Brain microvascular endothelial cell (primary cell): ENCODE data around the gene FGF1.

Experiments used
- DNase-seq: peaks from one replicate; pipeline ENCODE4 v3.0.0-alpha.2; 2020
- H3K27ac ChIP-seq: fragments of 250-450 bp; sonication (Bioruptor Pico); 2 replicates; pipeline ENCODE4 v1.5.1; 2020; ENCODE audit warnings: mild to moderate bottlenecking, moderate library complexity
- H3K27me3 ChIP-seq: fragments of 250-450 bp; sonication (Bioruptor Pico); replicated peaks from 2 replicates; pipeline ENCODE4 v1.5.1; 2020; ENCODE audit warnings: mild to moderate bottlenecking
- H3K36me3 ChIP-seq: fragments of 250-450 bp; sonication (Bioruptor Pico); replicated peaks from 2 replicates; pipeline ENCODE4 v1.5.1; 2020; ENCODE audit warnings: mild to moderate bottlenecking
- H3K4me3 ChIP-seq: 2 replicates; pipeline ENCODE4 v1.5.1; 2011; ENCODE audit warnings: low read depth, mild to moderate bottlenecking, control low read depth, low read length, moderate library complexity
- in situ Hi-C: cut with HindIII; loops from 2 replicates; pipeline ENCODE4 v1.10.0; 2017; ENCODE audit warnings: low sequenced_read_pairs, low pct_ligation_motif_present
- TF ChIP-seq, protein P1 (sequence below): IDR thresholded peaks from 2 replicates; pipeline ENCODE4 v1.5.1; 2011; ENCODE audit warnings: low read depth, mild to moderate bottlenecking, moderate library complexity, low read length, control low read depth, inconsistent platforms; ENCODE audit errors: missing control alignments

Gene FGF1

DNA sequence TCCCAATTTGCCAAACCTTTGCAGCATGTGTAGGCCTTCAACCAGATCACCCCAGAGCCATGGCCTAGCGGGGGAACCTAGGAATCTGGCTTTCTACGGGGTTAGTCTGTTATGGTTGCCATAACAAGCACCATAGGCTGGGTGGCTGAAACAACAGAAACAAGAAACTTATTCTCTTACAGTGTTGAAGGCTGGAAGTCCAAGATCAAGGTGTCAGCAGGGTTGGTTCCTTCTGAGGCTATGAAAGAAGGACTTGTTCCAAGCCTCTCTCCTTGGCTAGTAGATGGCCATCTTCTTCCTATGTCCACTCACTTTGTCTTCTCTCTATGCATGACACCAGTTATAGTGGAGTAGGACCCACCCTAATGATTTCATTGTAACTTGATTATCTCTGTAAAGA lies 6.1 kb downstream of the FGF1 start:
- Histone ChIP-seq H3K27ac (no peak overlapping the region), H3K4me3 (no peak overlapping the region), H3K36me3 (no peaks in the 10 kb centered on the region), H3K27me3 (no peaks in the 10 kb centered on the region)
- TF ChIP-seq, protein P1, sequence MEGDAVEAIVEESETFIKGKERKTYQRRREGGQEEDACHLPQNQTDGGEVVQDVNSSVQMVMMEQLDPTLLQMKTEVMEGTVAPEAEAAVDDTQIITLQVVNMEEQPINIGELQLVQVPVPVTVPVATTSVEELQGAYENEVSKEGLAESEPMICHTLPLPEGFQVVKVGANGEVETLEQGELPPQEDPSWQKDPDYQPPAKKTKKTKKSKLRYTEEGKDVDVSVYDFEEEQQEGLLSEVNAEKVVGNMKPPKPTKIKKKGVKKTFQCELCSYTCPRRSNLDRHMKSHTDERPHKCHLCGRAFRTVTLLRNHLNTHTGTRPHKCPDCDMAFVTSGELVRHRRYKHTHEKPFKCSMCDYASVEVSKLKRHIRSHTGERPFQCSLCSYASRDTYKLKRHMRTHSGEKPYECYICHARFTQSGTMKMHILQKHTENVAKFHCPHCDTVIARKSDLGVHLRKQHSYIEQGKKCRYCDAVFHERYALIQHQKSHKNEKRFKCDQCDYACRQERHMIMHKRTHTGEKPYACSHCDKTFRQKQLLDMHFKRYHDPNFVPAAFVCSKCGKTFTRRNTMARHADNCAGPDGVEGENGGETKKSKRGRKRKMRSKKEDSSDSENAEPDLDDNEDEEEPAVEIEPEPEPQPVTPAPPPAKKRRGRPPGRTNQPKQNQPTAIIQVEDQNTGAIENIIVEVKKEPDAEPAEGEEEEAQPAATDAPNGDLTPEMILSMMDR = no peak
- no peak for DNase-seq
- in situ Hi-C loops = no loop called here

DNA sequence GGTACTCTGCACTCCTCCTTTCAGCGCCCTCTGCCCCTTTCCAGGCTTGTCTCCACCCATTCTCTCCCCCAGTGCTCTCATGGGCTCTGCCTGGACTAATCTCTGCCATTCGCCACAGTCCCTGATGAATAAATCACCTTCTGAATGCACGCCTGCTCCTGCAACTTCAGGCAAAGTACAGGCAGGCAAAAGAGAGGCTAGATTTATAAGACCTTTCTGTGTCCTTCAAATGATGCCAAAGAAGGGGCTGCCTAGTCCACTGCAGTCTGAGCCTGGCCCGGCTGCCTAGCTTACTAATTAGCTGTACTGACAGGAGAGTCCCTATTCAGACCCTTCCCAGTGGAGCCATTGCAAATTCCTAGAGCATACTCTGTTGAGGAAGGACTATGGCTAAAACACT lies 7.4 kb downstream of the FGF1 start:
- Histone ChIP-seq H3K4me3 (no peak overlapping the region), H3K27ac (no peak overlapping the region), H3K36me3 (no peaks in the 10 kb centered on the region), H3K27me3 (no peaks in the 10 kb centered on the region)
- TF ChIP-seq, protein P1 = no peak
- in situ Hi-C loops = no loop called here
- DNase-seq = no peak

DNA sequence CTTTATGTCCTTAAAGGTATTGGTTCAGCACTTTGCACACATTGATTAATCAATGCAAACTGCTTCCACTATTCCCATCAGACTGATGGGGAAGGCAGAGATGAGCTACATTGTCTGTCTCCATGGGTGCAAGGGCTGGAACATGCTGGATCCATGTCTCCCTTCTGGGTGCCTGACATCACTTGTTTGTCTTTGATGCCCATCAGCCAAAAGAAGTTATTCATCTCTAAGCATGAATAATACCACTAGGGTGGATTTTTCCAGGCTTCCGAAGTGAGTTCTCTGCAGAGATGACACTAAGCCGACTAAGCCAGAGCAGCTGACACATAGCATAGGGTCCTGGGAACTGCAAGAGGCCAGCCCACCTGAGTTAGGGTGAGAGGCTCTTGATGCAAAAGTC lies 8.7 kb downstream of the FGF1 start:
- Histone ChIP-seq H3K36me3 (no peaks in the 10 kb centered on the region), H3K4me3 (no peak overlapping the region), H3K27ac (no peak overlapping the region), H3K27me3 (no peaks in the 10 kb centered on the region)
- no peak for DNase-seq
- in situ Hi-C loops = no loop called here
- TF ChIP-seq, protein P1 = no peak

DNA sequence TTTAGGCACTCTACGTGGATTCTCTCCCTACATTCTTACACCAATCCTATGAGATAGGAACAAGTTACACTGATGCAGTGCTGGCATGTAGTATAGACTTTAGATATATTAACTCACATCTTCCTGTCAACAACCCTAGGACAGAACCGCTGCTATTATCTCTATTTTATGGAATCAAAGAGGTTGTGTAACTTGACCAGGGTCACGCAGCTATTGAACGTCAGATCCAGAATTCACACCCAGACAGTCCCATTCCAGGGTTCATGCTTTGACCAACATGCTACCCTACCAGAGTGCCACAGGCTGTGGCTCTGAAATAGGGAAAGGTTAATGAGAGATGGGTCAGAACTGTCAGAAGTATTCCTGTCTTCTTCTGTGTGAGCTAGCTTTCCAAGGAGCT lies 9.6 kb downstream of the FGF1 start:
- TF ChIP-seq, protein P1 = no peak
- Histone ChIP-seq H3K27ac (no peak overlapping the region), H3K4me3 (no peak overlapping the region), H3K27me3 (no peaks in the 10 kb centered on the region), H3K36me3 (no peaks in the 10 kb centered on the region)
- no peak for DNase-seq
- in situ Hi-C loops = no loop called here

DNA sequence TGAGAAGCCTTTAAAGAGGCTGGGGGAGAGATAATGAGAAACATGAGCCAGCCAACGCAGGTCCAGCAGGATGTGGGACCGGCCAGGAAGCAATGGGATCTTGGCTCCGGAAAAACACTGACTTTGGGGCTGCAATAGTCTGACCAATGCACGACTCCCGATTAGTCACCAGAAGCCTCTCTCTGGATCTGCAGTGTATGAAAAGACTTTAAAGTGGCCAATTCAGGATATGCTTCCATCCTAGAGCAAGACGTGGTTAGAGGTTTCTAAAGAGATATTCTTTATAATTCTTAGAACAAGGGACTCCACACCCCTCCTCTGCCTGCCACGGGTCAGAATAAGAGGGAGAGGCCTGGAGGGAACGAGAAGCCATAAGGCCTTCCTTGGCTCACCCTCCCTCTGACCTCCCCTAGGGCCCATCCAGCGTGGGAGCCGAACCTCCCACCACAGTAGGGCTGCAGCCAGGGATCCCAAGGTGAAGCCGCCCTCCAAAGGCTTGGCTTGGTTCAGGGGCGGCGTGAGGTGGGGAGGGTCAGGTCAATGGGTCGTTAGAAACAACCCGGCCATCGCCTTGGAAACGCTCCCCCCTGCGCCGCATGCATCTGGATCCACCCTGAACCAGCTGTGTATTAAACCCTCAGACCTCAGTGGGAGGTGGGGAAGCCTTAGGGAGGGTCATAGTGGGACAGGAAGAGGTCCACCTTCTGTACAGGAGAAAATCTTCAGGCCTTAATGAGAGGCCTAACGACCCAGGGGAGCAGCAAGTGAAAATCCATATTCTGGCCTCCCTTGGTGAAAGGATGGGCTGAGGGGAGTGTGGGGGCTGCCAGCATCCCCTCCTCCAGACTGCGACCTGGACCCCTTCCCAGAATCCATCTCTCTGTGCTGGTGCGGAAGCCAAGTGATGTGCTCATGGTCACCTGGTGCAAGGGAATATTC lies 11.1 kb downstream of the FGF1 start:
- DNase-seq = peak; percentile 77
- no peaks in the 10 kb centered on the region for H3K27me3 ChIP-seq
- in situ Hi-C loops = no loop called here
- no peaks in the 10 kb centered on the region for H3K36me3 ChIP-seq
- no peak overlapping the region for H3K4me3 ChIP-seq
- no peak overlapping the region for H3K27ac ChIP-seq
- TF ChIP-seq, protein P1 = no peak

DNA sequence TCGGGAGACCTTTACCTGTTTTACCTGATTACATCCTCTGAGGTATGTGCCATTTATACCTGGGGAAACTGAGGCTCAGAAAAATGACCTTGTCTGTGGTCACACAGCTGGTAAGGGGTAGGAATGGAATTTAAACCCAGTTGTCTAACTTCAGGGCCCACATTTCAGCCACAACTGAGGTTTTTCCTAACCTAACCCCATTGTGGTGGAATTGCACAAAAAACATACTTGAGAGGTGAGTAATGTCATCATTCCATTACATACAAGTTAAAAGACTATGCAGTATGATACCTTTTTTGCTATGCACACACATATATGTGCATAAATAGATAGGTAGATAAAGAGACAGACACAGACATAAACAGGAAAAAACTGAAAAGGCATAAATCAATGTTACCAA lies 14.1 kb downstream of the FGF1 start:
- TF ChIP-seq, protein P1 = no peak
- Histone ChIP-seq H3K27ac (no peak overlapping the region), H3K4me3 (no peak overlapping the region), H3K36me3 (no peaks in the 10 kb centered on the region), H3K27me3 (no peaks in the 10 kb centered on the region)
- in situ Hi-C loops = no loop called here
- DNase-seq = peak; percentile 61
